GM23338 (cell line): ENCODE measurements around the gene DLG5. TPM values are rescaled to one million over a fixed set of nuclear protein-coding genes. Genes with fewer than 3 reads are reported as not detected.
A peak's percentile ranks its signal among the peaks of the same experiment; 100 is the strongest.

Source experiments
- ATAC-seq: fragments of 200-7000 bp; cut with Tn5 transposase; 3 replicates; pipeline ENCODE4 v1.9.1; 2020
- DNase-seq: peaks from one replicate; pipeline ENCODE4 v3.0.0-alpha.2; 2015; ENCODE audit warnings: low spot score
- H2AFZ ChIP-seq: fragments of 200-600 bp; sonication (generic); 2 replicates; pipeline ENCODE4 v1.8.0; 2016; ENCODE audit warnings: antibody characterized with exemption, mild to moderate bottlenecking, moderate library complexity
- H3F3A ChIP-seq: fragments of 200-600 bp; sonication (generic); replicated peaks from 2 replicates; pipeline ENCODE4 v1.8.0; 2017; ENCODE audit warnings: antibody characterized with exemption, mixed run types, low read depth
- H3K27ac ChIP-seq: fragments of 200-600 bp; sonication (generic); 2 replicates; pipeline ENCODE4 v1.6.1; 2016; ENCODE audit warnings: low read depth
- H3K27me3 ChIP-seq: fragments of 200-600 bp; sonication (generic); 2 replicates; pipeline ENCODE4 v1.8.0; 2016; ENCODE audit warnings: mild to moderate bottlenecking, mixed run types, moderate library complexity; ENCODE audit not compliant: insufficient read depth
- H3K36me3 ChIP-seq: fragments of 200-600 bp; sonication (generic); 2 replicates; pipeline ENCODE4 v1.8.0; 2016; ENCODE audit warnings: mild to moderate bottlenecking; ENCODE audit not compliant: insufficient read depth
- H3K4me1 ChIP-seq: fragments of 200-600 bp; sonication (generic); 2 replicates; pipeline ENCODE4 v1.8.0; 2016; ENCODE audit warnings: mild to moderate bottlenecking, moderate library complexity; ENCODE audit not compliant: insufficient read depth
- H3K4me2 ChIP-seq: fragments of 200-600 bp; sonication (generic); 2 replicates; pipeline ENCODE4 v1.7.1; 2017; ENCODE audit warnings: mixed run types
- H3K4me3 ChIP-seq: fragments of 200-600 bp; sonication (generic); 2 replicates; pipeline ENCODE4 v1.6.1; 2016; ENCODE audit warnings: mixed run types
- H3K79me2 ChIP-seq: fragments of 200-600 bp; sonication (generic); replicated peaks from 2 replicates; pipeline ENCODE4 v1.8.0; 2017; ENCODE audit warnings: mild to moderate bottlenecking; ENCODE audit not compliant: insufficient read depth
- H3K9me2 ChIP-seq: fragments of 200-600 bp; sonication (generic); 2 replicates; pipeline ENCODE4 v1.8.0; 2017; ENCODE audit not compliant: insufficient read depth
- H4K20me1 ChIP-seq: fragments of 200-600 bp; sonication (generic); replicated peaks from 2 replicates; pipeline ENCODE4 v1.8.0; 2017; ENCODE audit warnings: mild to moderate bottlenecking; ENCODE audit not compliant: insufficient read depth
- H3K27ac Mint-ChIP-seq: 2 replicates; pipeline ENCODE4 v1.8.0; 2020; ENCODE audit warnings: inconsistent platforms, mild to moderate bottlenecking, moderate library complexity, mixed read lengths
- H3K27me3 Mint-ChIP-seq: 3 replicates; pipeline ENCODE4 v1.8.0; 2022; ENCODE audit warnings: low read depth, mild to moderate bottlenecking, moderate library complexity, mixed read lengths, inconsistent platforms; ENCODE audit not compliant: insufficient read depth, poor library complexity
- H3K36me3 Mint-ChIP-seq: 3 replicates; pipeline ENCODE4 v1.8.0; 2021; ENCODE audit warnings: low read depth, mild to moderate bottlenecking, inconsistent platforms, moderate library complexity, mixed read lengths
- H3K4me1 Mint-ChIP-seq: 3 replicates; pipeline ENCODE4 v1.8.0; 2020; ENCODE audit warnings: mild to moderate bottlenecking, inconsistent platforms, mixed read lengths
- H3K4me3 Mint-ChIP-seq: 3 replicates; pipeline ENCODE4 v1.8.0; 2021; ENCODE audit warnings: moderate library complexity, mild to moderate bottlenecking, inconsistent platforms, mixed read lengths
- H3K9me3 Mint-ChIP-seq: 3 replicates; pipeline ENCODE4 v1.8.0; 2020; ENCODE audit warnings: moderate library complexity, mild to moderate bottlenecking, inconsistent platforms, mixed read lengths
- CREB1 ChIP-seq: fragments of 250-450 bp; sonication (Bioruptor Pico); IDR thresholded peaks from 2 replicates; pipeline ENCODE4 v1.5.0; 2020; ENCODE audit warnings: low read depth, mild to moderate bottlenecking, moderate library complexity
- EZH2 ChIP-seq: fragments of 200-600 bp; sonication (generic); IDR thresholded peaks from one replicate; pipeline ENCODE4 v1.8.0; 2017; ENCODE audit warnings: antibody characterized with exemption, mild to moderate bottlenecking, low read depth; ENCODE audit not compliant: unreplicated experiment
- EZH2phosphoT487 ChIP-seq: fragments of 200-600 bp; sonication (generic); IDR thresholded peaks from one replicate; pipeline ENCODE4 v1.8.1; 2018; ENCODE audit warnings: antibody characterized with exemption; ENCODE audit not compliant: unreplicated experiment
- JUNB ChIP-seq: IDR thresholded peaks from one replicate; pipeline ENCODE4 v1.6.1; 2016; ENCODE audit warnings: antibody characterized with exemption; ENCODE audit not compliant: unreplicated experiment
- NANOG ChIP-seq: IDR thresholded peaks from 2 replicates; pipeline ENCODE4 v1.6.1; 2016; ENCODE audit warnings: antibody characterized with exemption, borderline replicate concordance
- POLR2AphosphoS5 ChIP-seq: IDR thresholded peaks from 2 replicates; pipeline ENCODE4 v1.6.1; 2016; ENCODE audit warnings: antibody characterized with exemption, low read depth
- REST ChIP-seq: IDR thresholded peaks from one replicate; pipeline ENCODE4 v1.6.1; 2018; ENCODE audit warnings: antibody characterized with exemption; ENCODE audit not compliant: unreplicated experiment
- STAT1 ChIP-seq: IDR thresholded peaks from one replicate; pipeline ENCODE4 v1.6.1; 2016; ENCODE audit warnings: antibody characterized with exemption; ENCODE audit not compliant: unreplicated experiment
- ZNF114 ChIP-seq: fragments of 250-450 bp; sonication (Bioruptor Pico); IDR thresholded peaks from 2 replicates; pipeline ENCODE4 v1.5.0; 2020; ENCODE audit warnings: mild to moderate bottlenecking, moderate library complexity
- ZNF331 ChIP-seq: fragments of 250-450 bp; sonication (Bioruptor Pico); IDR thresholded peaks from 2 replicates; pipeline ENCODE4 v1.5.0; 2020; ENCODE audit warnings: low read depth, mild to moderate bottlenecking, moderate library complexity
- ZNF462 ChIP-seq: fragments of 250-450 bp; sonication (Bioruptor Pico); IDR thresholded peaks from 2 replicates; pipeline ENCODE4 v1.5.0; 2020; ENCODE audit warnings: mild to moderate bottlenecking, moderate library complexity
- polyA plus RNA-seq: library from polyadenylated mRNA; unstranded; fragments of >200 nt; fragmentation: Nextera tagmentation; extraction: Ambion mirVana; gene quantifications from 2 replicates; pipeline ENCODE4 v1.2.1, GENCODE V29; 2016
- total RNA-seq: library from RNA; depleted of rRNA; stranded (reverse); fragments of >200 nt; shearing (Covaris generic); gene quantifications from 2 replicates; pipeline ENCODE4 v1.2.3, GENCODE V29; 2014
- TF ChIP-seq, protein P1 (sequence below), 2 experiments: fragments of 200-600 bp in 1 of 2; sonication (generic) in 1 of 2; conservative IDR thresholded peaks; 2 replicates each; pipeline versions ENCODE4 v1.5.1 to v1.6.1; 2016 to 2017; ENCODE audit warnings: antibody characterized with exemption in 2 of 2, low read depth in 2 of 2, mild to moderate bottlenecking in 2 of 2, moderate library complexity in 1 of 2

The DLG5 gene
- total and polyA plus RNA-seq, 2 experiments from 2014 or later: 7.4 to 66.6 TPM

DNA sequence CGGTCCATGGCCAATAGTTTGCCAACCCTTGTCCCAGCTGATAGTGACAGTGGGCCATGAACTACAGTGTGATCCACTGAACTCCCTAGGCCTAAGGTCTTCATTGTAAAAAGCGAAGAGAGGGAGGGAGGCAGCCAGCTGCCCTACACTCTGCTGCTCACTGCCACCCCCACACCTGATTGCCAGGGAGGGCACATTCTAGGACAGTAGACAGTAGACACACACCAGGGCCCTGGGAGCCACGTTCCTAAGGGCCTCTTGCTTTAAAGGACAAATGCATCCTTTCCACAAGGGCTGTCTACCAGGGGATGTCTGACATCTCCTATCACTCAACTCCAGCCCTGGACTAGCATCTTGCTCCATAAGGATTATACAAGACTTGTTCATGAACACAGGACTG is 122.2 kb downstream of the DLG5 start (continued):
- no peak for TF ChIP-seq REST
- TF ChIP-seq POLR2AphosphoS5: no peak
- no peak for TF ChIP-seq ZNF114
- no peak for TF ChIP-seq NANOG
- no peak for TF ChIP-seq JUNB
- TF ChIP-seq STAT1: no peak
- TF ChIP-seq ZNF331 (CRISPR knock-in tag): no peak
- TF ChIP-seq EZH2phosphoT487: no peak

DNA sequence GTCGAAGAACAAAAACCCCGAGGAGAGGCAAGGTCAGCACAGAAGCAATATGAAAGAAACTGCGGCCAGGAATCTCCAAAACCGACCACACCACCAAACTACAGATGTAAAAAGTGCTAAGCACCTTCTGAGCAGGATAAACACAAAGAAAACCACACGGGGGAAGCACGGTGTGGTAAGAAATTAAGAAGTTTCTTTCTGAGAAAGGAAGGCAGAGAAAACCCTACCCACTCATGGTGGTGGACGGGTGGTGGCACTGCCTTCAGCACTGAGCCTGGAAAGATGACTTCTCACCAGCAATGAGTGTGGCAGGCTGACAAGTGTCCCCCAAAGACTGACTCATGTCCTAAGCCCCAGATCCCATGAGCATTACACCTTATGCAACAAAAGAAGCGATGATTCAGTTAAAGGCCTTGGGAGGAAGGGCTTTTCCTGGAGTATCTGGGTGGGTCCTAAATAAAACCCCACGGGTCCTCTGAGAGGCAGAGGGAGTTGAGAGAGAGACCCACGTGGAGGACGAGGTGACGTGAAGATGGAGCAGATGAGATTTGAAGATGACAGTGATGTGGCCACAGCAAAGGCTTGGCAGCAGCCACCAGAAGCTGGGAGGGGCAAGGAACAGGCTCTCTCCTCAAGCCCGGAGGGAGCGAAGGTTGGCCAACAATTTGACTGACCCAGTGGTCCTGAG is 124.9 kb downstream of the DLG5 start:
- Histone ChIP-seq H2AFZ (no peak overlapping the region), H3K4me3 (no peak overlapping the region), H4K20me1 (no peaks in the 10 kb centered on the region), H3K4me2 (peak overlapping the region; percentile 71; the same call in 1 of the 2 replicates), H3K27ac (peak overlapping the region; percentile 59), H3F3A (no peaks in the 10 kb centered on the region), H3K9me2 (no peaks in the 10 kb centered on the region), H3K27me3 (no peaks in the 10 kb centered on the region), H3K36me3 (peaks cover 29% of the 10 kb centered on the region), H3K4me1 (peaks cover 28% of the 10 kb centered on the region), H3K79me2 (no peaks in the 10 kb centered on the region; the same call in 1 of the 2 replicates)
- Mint-ChIP-seq H3K4me1 (peaks cover 27% of the 10 kb centered on the region), H3K9me3 (no peaks in the 10 kb centered on the region; the same call in 2 of the 3 replicates), H3K27ac (peak overlapping the region; percentile 94), H3K36me3 (peaks cover 51% of the 10 kb centered on the region), H3K4me3 (no peak overlapping the region), H3K27me3 (peaks cover 10% of the 10 kb centered on the region)
- no peak for DNase-seq
- peak; percentile 18; the same call in 1 of the 3 replicates for ATAC-seq
- TF ChIP-seq ZNF462 (CRISPR knock-in tag): no peak
- no peak for TF ChIP-seq CREB1
- TF ChIP-seq STAT1: no peak
- TF ChIP-seq POLR2AphosphoS5: no peak
- TF ChIP-seq, protein P1, sequence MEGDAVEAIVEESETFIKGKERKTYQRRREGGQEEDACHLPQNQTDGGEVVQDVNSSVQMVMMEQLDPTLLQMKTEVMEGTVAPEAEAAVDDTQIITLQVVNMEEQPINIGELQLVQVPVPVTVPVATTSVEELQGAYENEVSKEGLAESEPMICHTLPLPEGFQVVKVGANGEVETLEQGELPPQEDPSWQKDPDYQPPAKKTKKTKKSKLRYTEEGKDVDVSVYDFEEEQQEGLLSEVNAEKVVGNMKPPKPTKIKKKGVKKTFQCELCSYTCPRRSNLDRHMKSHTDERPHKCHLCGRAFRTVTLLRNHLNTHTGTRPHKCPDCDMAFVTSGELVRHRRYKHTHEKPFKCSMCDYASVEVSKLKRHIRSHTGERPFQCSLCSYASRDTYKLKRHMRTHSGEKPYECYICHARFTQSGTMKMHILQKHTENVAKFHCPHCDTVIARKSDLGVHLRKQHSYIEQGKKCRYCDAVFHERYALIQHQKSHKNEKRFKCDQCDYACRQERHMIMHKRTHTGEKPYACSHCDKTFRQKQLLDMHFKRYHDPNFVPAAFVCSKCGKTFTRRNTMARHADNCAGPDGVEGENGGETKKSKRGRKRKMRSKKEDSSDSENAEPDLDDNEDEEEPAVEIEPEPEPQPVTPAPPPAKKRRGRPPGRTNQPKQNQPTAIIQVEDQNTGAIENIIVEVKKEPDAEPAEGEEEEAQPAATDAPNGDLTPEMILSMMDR (conservative IDR thresholded peaks at IDR 0.05; ENCODE audit: low read depth in 2 of 2): no peak
- no peak for TF ChIP-seq EZH2
- TF ChIP-seq JUNB: no peak
